MM.1S (cell line): ENCODE results near the gene POU2F2.

ENCODE experiments used
- DNase-seq: peaks from one replicate; pipeline ENCODE4 v3.0.0-alpha.2; 2015
- H2AFZ ChIP-seq: fragments of 300-600 bp; sonication (generic); 2 replicates; pipeline ENCODE4 v1.6.0; 2016; ENCODE audit warnings: antibody characterized with exemption, low read length
- H3F3A ChIP-seq: fragments of 300-600 bp; sonication (generic); 2 replicates; pipeline ENCODE4 v1.6.1; 2016; ENCODE audit warnings: mild to moderate bottlenecking, antibody characterized with exemption, low read length, moderate library complexity, mixed read lengths; ENCODE audit not compliant: insufficient read depth
- H3K27ac ChIP-seq: fragments of 300-600 bp; sonication (generic); 2 replicates; pipeline ENCODE4 v1.5.1; 2016; ENCODE audit warnings: mild to moderate bottlenecking, low read length
- H3K27me3 ChIP-seq: fragments of 300-600 bp; sonication (generic); replicated peaks from 2 replicates; pipeline ENCODE4 v1.6.0; 2016; ENCODE audit warnings: low read length; ENCODE audit not compliant: insufficient read depth
- H3K36me3 ChIP-seq: fragments of 300-600 bp; sonication (generic); replicated peaks from 2 replicates; pipeline ENCODE4 v1.6.1; 2016; ENCODE audit warnings: mild to moderate bottlenecking, low read length, mixed read lengths; ENCODE audit not compliant: insufficient read depth
- H3K4me1 ChIP-seq: fragments of 300-600 bp; sonication (generic); 2 replicates; pipeline ENCODE4 v1.6.1; 2016; ENCODE audit warnings: low read length, mixed read lengths
- H3K4me2 ChIP-seq: fragments of 300-600 bp; sonication (generic); 2 replicates; pipeline ENCODE4 v1.6.0; 2016; ENCODE audit warnings: low read depth, low read length
- H3K4me3 ChIP-seq: fragments of 300-600 bp; sonication (generic); 2 replicates; pipeline ENCODE4 v1.5.1; 2016; ENCODE audit warnings: low read length, mixed read lengths
- H3K79me2 ChIP-seq: fragments of 300-600 bp; sonication (generic); 2 replicates; pipeline ENCODE4 v1.6.1; 2016; ENCODE audit warnings: mixed run types, low read length, mixed read lengths
- H3K9ac ChIP-seq: fragments of 300-600 bp; sonication (generic); 2 replicates; pipeline ENCODE4 v1.6.1; 2016; ENCODE audit warnings: low read length, mixed read lengths
- H3K9me2 ChIP-seq: fragments of 300-600 bp; sonication (generic); replicated peaks from 2 replicates; pipeline ENCODE4 v1.6.1; 2016; ENCODE audit warnings: mild to moderate bottlenecking, low read length, mixed read lengths; ENCODE audit not compliant: insufficient read depth
- H3K9me3 ChIP-seq: fragments of 300-600 bp; sonication (generic); replicated peaks from 2 replicates; pipeline ENCODE4 v1.6.1; 2016; ENCODE audit warnings: mild to moderate bottlenecking, low read length, mixed read lengths; ENCODE audit not compliant: insufficient read depth
- H4K20me1 ChIP-seq: fragments of 300-600 bp; sonication (generic); 2 replicates; pipeline ENCODE4 v1.6.1; 2016; ENCODE audit warnings: mild to moderate bottlenecking, low read length, moderate library complexity, mixed read lengths; ENCODE audit not compliant: insufficient read depth
- EZH2 ChIP-seq: fragments of 300-600 bp; sonication (generic); optimal IDR thresholded peaks from 2 replicates; pipeline ENCODE3; 2017; ENCODE audit warnings: low read depth, mild to moderate bottlenecking, antibody characterized with exemption, low read length, mixed read lengths
- EZH2phosphoT487 ChIP-seq: fragments of 300-600 bp; sonication (generic); IDR thresholded peaks from 2 replicates; pipeline ENCODE4 v1.6.1; 2018; ENCODE audit warnings: antibody characterized with exemption, low read length
- TF ChIP-seq, protein P1 (sequence below): fragments of 300-600 bp; sonication (generic); IDR thresholded peaks from 2 replicates; pipeline ENCODE4 v1.5.1; 2016; ENCODE audit warnings: antibody characterized with exemption, low read length, mixed read lengths

POU2F2 gene

DNA sequence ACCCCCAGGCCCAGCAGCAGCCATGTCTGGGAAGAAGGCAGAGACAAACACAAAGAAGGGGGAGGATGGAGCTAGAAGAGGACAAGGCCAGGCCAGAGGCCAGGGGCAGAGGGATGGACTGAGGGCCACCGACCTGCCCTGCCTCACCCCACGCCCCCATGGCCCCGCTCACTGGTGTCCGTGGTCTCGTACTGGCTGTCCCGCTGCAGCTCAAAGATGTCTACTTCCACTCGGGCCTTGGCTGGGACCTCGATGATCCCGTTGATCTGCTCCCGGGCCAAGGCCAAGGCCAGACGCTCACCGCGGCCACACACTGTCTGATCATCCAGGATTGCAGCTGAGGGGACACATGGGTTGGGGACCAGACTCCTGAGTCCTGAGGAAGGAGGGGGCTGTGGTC, 67.2 kb downstream of the POU2F2 start:
- no peaks in the 10 kb centered on the region for H3K4me1 ChIP-seq
- H3F3A ChIP-seq, result no peaks in the 10 kb centered on the region
- no peak overlapping the region for H2AFZ ChIP-seq
- H3K4me3 ChIP-seq, result no peak overlapping the region
- no peaks in the 10 kb centered on the region for H3K36me3 ChIP-seq
- no peak for DNase-seq
- no peak overlapping the region for H3K27ac ChIP-seq
- no peaks in the 10 kb centered on the region for H3K9me3 ChIP-seq
- H3K79me2 ChIP-seq, result no peaks in the 10 kb centered on the region
- H3K9ac ChIP-seq, result no peak overlapping the region
- H4K20me1 ChIP-seq, result no peaks in the 10 kb centered on the region
- H3K27me3 ChIP-seq, result peaks cover 54% of the 10 kb centered on the region
- TF ChIP-seq EZH2, result no peak
- no peak overlapping the region for H3K4me2 ChIP-seq
- H3K9me2 ChIP-seq, result no peaks in the 10 kb centered on the region

DNA sequence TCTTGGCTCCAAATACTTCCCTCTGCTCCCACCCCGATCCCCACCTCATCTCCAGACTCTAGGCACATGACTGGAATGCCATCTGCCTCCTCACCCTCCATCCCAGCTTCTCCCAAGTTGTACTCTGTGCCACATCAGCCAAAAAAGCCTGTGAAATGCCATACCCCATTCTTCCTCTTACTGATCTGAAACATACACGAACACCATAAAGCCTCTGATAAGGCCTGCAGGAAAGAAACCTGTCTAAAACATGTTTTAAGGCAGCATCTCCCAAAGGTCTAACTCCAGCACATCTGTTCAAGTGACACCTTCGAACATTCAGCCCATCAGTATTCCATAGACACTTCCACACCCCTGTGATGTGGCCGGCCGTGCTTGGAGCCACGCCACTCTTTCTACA, 67.8 kb downstream of the POU2F2 start:
- Histone ChIP-seq H3K9me2 (no peaks in the 10 kb centered on the region), H3F3A (no peaks in the 10 kb centered on the region), H3K4me1 (no peaks in the 10 kb centered on the region), H3K27ac (no peak overlapping the region), H3K4me3 (no peak overlapping the region), H3K9me3 (no peaks in the 10 kb centered on the region), H3K36me3 (no peaks in the 10 kb centered on the region), H3K79me2 (no peaks in the 10 kb centered on the region), H3K9ac (no peak overlapping the region), H3K4me2 (no peak overlapping the region), H3K27me3 (peaks cover 48% of the 10 kb centered on the region), H2AFZ (no peak overlapping the region), H4K20me1 (no peaks in the 10 kb centered on the region)
- no peak for TF ChIP-seq EZH2phosphoT487
- TF ChIP-seq, protein P1, sequence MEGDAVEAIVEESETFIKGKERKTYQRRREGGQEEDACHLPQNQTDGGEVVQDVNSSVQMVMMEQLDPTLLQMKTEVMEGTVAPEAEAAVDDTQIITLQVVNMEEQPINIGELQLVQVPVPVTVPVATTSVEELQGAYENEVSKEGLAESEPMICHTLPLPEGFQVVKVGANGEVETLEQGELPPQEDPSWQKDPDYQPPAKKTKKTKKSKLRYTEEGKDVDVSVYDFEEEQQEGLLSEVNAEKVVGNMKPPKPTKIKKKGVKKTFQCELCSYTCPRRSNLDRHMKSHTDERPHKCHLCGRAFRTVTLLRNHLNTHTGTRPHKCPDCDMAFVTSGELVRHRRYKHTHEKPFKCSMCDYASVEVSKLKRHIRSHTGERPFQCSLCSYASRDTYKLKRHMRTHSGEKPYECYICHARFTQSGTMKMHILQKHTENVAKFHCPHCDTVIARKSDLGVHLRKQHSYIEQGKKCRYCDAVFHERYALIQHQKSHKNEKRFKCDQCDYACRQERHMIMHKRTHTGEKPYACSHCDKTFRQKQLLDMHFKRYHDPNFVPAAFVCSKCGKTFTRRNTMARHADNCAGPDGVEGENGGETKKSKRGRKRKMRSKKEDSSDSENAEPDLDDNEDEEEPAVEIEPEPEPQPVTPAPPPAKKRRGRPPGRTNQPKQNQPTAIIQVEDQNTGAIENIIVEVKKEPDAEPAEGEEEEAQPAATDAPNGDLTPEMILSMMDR, result no peak
- no peak for TF ChIP-seq EZH2
- DNase-seq, result no peak

DNA sequence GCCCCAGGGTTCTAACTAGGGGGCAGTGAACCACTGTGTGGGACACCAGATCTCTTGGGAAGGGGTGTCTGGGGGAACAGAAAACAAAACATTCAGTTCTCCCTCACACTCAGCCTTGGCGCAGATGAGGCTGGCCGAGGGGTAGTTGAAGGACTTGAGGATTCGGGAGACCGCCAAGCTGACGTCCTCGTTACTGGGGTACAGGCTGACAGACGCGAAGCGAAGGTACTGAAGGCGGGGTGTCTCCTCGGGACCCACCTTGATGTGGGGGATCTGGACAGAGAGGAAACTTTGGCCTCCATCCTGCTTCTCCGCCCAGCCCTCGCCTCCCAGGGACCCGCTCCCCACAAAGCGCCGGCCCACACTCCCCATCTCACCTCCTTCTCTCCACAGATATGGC, 69.9 kb downstream of the POU2F2 start:
- H3K4me1 ChIP-seq, result no peaks in the 10 kb centered on the region
- no peaks in the 10 kb centered on the region for H3K9me3 ChIP-seq
- no peaks in the 10 kb centered on the region for H3K9me2 ChIP-seq
- H3K27me3 ChIP-seq, result peaks cover 33% of the 10 kb centered on the region
- H2AFZ ChIP-seq, result no peak overlapping the region
- no peaks in the 10 kb centered on the region for H3K79me2 ChIP-seq
- no peaks in the 10 kb centered on the region for H4K20me1 ChIP-seq
- H3K9ac ChIP-seq, result no peak overlapping the region
- H3K27ac ChIP-seq, result no peak overlapping the region
- no peaks in the 10 kb centered on the region for H3F3A ChIP-seq
- no peak overlapping the region for H3K4me2 ChIP-seq
- H3K4me3 ChIP-seq, result no peak overlapping the region
- DNase-seq, result no peak
- TF ChIP-seq EZH2 (no peak), EZH2phosphoT487 (no peak)
- TF ChIP-seq, protein P1, result no peak
- H3K36me3 ChIP-seq, result no peaks in the 10 kb centered on the region

DNA sequence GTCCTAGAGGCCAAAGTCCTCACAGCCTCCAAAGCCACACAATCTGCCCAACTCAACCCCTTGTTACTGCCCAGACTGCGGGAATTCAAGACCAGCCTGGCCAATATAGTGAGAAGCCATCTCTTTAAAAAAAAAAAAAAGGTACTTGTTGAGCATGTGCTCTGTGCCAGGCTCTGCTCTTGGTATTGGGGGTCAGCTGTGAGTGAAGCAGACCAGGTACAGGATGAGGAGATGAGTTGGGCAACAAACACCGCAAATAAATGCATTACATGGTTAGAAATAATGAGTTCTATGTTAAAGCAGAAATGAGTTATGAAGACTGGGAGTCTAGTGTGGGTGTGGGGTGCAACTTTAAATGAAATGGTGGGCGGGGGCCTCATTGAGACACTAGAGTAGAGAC, 72.1 kb downstream of the POU2F2 start:
- no peak overlapping the region for H2AFZ ChIP-seq
- no peaks in the 10 kb centered on the region for H3K9me3 ChIP-seq
- H3K27me3 ChIP-seq, result peaks cover 11% of the 10 kb centered on the region
- no peaks in the 10 kb centered on the region for H3K9me2 ChIP-seq
- H3K9ac ChIP-seq, result no peak overlapping the region
- DNase-seq, result no peak
- H3K4me1 ChIP-seq, result no peaks in the 10 kb centered on the region
- TF ChIP-seq EZH2phosphoT487, result no peak
- TF ChIP-seq EZH2, result no peak
- TF ChIP-seq, protein P1, result no peak
- no peak overlapping the region for H3K27ac ChIP-seq
- no peaks in the 10 kb centered on the region for H3F3A ChIP-seq
- no peaks in the 10 kb centered on the region for H3K79me2 ChIP-seq
- no peak overlapping the region for H3K4me2 ChIP-seq
- no peaks in the 10 kb centered on the region for H3K36me3 ChIP-seq
- no peak overlapping the region for H3K4me3 ChIP-seq
- no peaks in the 10 kb centered on the region for H4K20me1 ChIP-seq
